Posterior vena cava (tissue), 2 donors: ENCODE results near the gene RUNX2. TPM values are rescaled to one million over a fixed set of nuclear protein-coding genes. Genes with fewer than 3 reads are reported as not detected.

Experiments used
- DNase-seq: peaks from one replicate; pipeline ENCODE4 v3.0.0-alpha.2; 2020; ENCODE audit warnings: low spot score
- intact Hi-C, 2 donors: fragments of 100-400 bp; cut with DNase I; formaldehyde crosslinking; loops; one replicate each; pipeline versions ENCODE4 v1.14.1 to v1.14.2; 2022 to 2023
- total RNA-seq, 2 donors: library from RNA; stranded (reverse); fragmentation: NEBNext Ultra II Directional; extraction: Animal tissue kit (Norgen Biotek cat#: 25700); gene quantifications; one replicate each; pipeline ENCODE4 v1.2.1, GENCODE V29; 2021
- donor health status: DM: yes; HTN: yes; CAD: no.
- donor health status: DM: yes; HTN: yes; CAD: no.

The RUNX2 gene
- total RNA-seq, 2 donors from 2014 or later: 0.83 to 1.00 TPM

- DNase-seq: no peak
- intact Hi-C loops: no loop called here
Observed at GRCh38 chr6:45587229-45588060, 259.3 kb downstream of the RUNX2 start.

DNA sequence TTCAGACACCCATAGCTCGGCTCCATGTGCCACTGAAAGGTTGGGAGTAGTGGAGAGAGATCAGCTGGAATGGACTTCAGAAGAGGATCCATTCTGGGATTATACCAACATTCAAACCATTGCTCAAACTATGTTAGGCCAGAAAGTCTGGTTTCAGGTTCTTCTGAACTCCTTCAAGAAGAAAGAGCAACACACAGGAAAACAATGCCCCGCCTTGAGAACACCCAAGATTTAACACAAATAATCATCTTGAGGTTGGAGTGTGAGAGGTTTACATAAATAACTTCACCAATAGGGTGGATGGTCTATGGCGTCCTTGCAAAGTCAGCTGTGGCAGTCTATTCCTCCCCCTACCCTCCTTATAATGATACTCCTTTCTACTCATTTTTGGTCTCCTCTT, 261.2 kb downstream of the RUNX2 start:
- intact Hi-C loops: no loop called here
- DNase-seq: no peak

- DNase-seq: no peak
- intact Hi-C loops: no loop called here
Observed at GRCh38 chr6:45590226-45590625, 262.1 kb downstream of the RUNX2 start.

DNA sequence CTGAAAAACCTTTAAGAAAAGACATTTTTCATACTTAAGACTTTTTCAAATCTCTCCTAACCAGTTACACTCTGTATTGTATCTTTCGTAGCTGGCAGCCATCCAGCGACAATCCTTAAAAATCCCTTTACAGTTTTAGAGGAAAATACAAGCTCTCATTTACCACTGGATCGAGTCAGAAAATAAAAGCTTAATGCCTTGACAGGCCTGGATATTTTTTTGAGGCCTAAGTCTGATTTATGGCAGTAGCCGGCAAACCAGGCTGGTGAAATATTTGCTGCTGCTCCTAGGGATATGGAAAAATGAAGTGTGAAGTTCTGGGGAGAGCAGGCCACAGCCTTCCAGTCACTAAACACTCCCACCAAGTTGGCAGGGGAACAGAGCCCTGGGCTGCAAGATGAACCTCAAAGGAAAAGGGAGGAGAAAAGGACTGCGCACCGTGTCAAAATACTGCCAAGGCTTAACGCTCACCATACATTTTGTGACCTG, 262.6 kb downstream of the RUNX2 start:
- DNase-seq: no peak
- intact Hi-C loops: no loop called here

DNA sequence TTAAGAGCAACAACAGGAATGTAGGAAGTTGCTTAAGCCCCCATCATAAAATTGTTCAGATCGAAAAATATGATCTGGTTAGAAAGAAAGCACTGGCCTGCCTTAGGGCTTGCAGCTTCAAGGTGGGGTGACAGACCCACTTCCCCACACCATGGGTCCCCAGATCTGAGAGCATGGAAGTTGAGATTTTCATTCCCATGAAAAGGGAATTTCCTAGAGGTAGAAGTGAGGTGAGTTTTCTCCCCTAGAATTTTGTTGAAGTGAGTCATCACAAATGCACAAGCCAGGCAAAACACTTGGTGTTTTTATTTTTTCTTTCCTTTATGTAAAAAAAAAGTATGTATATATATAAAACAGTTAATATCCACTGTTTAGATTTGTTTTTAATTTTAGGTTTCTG, 263.2 kb downstream of the RUNX2 start:
- intact Hi-C loops: no loop called here
- DNase-seq: no peak

DNA sequence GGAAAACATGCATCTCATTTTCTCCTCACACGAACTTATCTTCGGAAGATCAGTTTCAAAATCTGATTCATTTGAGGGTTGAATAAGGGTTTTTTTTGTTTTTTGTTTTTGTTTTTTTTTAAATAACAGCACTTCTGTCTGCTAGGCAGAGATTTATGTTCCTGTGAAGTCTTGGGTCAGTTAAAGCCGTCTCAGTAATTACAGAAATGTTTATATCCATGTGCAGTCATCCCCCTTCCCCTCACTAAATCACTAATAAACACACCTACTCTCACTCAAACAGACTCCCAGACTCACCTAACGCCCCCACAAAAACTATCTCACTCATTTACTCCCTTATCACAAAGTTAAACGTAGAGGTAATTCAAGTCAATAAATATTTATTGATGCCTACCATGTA, 263.8 kb downstream of the RUNX2 start:
- intact Hi-C loops: no loop called here
- DNase-seq: no peak

- intact Hi-C loops: no loop called here
- DNase-seq: no peak
Observed at GRCh38 chr6:45592991-45593390, 264.9 kb downstream of the RUNX2 start.

GRCh38 chr6:45595010-45595851, 267.1 kb downstream of the RUNX2 start:
- intact Hi-C loops: no loop called here
- no peak for DNase-seq

DNA sequence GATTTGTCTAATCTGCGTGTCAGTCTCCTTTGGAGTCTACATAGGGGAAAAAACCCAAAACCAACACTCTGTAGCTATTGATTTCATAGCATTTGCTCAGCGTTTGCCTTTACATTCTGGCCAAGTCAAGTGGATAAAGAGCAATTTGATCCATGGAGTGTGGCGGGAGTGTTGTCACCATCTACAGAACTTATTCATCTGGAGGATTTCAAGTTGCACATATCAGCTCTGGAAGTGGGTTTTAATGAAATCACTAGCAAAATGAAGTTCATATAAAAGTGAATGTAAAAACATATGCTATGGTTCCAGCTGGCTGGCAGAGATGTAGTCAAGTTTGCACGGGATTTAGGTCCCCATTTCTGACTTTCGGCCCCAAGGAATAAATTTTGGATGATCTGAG, 269.3 kb downstream of the RUNX2 start:
- intact Hi-C loops: no loop called here
- no peak for DNase-seq

DNA sequence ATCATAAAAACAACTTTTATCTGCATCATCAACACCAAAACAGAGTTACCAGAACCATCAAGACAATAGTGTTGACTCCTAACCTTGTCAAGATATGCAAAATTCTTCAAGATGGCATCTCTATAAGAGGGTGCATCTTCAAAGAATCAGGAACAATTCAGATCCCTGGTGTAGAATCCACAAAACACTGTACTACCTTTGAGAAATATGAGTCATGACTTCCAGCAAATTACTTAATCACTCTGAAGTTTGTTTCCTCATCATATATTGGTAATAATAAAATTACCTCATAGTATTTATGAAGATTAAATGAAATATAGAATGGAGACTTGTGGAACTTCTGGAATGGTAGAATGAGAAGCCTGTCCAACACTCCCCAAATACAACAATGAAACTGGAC, 270.9 kb downstream of the RUNX2 start:
- intact Hi-C loops: no loop called here
- no peak for DNase-seq

DNA sequence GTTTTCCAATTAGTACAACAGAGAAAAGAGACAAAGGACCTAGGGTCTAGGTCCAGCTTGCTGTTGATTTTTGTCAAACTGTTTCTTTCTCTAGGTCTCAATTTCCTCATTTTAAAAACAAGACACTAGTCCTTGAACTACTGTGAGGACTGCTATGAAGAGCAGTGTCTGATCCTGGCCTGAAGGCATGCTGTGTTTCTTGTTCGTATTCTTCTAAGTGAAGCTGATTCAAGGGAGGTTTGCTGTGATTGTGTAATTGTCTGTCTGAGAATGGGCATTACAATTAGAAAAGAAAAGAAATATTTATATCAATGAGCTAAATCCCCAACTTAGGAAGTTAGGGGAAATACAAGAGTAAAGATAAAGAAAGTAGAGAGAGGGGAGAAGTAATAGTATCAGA, 277.8 kb downstream of the RUNX2 start:
- intact Hi-C loops: no loop called here
- no peak for DNase-seq

DNA sequence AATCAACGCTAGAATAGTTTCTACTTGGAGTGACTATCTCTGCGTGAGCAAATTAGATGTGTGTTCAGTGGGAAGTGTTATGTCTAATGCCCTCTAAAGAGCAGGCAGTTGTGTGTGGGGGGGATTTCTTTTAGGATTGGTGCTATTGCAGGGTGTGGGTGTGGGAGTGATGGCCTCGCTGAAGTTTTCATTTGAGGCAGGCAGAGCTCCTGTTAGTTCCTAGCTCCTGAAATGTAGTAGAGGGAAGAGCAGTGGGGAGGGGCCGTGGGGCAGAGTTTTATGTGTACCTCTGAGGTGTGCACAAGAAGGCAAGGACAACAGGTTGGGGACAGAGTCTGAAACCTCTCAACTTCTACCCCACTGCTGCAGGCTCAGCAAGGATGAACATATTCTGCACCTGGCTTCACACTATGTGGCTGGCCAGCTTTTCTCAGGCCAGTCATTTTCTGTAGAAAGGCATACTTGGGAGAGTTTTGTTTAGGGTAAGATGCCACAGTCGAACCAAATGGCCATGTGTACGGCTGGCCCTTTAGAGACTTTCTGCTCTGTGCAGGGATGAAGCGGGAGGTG, 278.8 kb downstream of the RUNX2 start:
- DNase-seq: no peak
- intact Hi-C loops: no loop called here

- DNase-seq: no peak
- intact Hi-C loops: no loop called here
Observed at GRCh38 chr6:45607798-45608197, 279.7 kb downstream of the RUNX2 start.

- DNase-seq: no peak
Observed at GRCh38 chr6:45608252-45608913, 280.3 kb downstream of the RUNX2 start.

GRCh38 chr6:45609141-45609638, 281.1 kb downstream of the RUNX2 start:
- DNase-seq: no peak
- intact Hi-C loops: no loop called here

More at GRCh38 chr6:45608252-45608913, 280.3 kb downstream of the RUNX2 start:
- intact Hi-C loops: no loop called here

DNA sequence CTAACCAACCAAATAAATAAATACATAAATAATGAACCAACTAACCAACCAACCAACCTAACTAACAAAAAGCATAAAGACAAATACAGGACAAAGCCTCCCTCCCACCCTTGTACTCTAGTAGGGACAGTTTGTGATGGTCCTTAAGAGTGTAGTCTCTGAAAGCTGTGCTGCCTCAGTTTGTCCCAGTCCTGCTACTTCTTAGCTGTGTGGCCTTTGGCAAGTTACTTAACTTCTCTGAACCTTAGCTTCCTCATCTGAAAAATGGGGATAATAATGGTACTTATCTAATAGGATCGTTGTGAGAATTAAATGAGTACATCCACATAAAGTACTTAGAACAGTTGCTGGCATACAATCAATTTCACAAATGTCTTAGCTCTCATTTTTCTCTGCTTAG, 282.2 kb downstream of the RUNX2 start:
- no peak for DNase-seq

GRCh38 chr6:45610832-45611231, 282.7 kb downstream of the RUNX2 start:
- intact Hi-C loops: no loop called here
- DNase-seq: no peak

More for the DNA sequence above, 282.2 kb downstream of the RUNX2 start:
- intact Hi-C loops: no loop called here

- DNase-seq: no peak
- intact Hi-C loops: no loop called here
Observed at GRCh38 chr6:45611491-45611890, 283.4 kb downstream of the RUNX2 start.

- intact Hi-C loops: no loop called here
- no peak for DNase-seq
Observed at GRCh38 chr6:45613656-45614055, 285.5 kb downstream of the RUNX2 start.
